K562 (cell line): ENCODE data around the gene PSG7.
"Not testable (repeated sequence)": the region's sequence is repeated elsewhere in the genome, so short reads cannot be mapped to it uniquely, and the experiment has no call there.

Experiments
- CC2D1A ChIP-seq: fragments of 450-650 bp; IDR thresholded peaks from 2 replicates; pipeline ENCODE4 v1.6.1; 2017; ENCODE audit warnings: mild to moderate bottlenecking
- ELF4 ChIP-seq: fragments of 450-650 bp; formaldehyde crosslinking; IDR thresholded peaks from 2 replicates; pipeline ENCODE4 v1.4.0; 2022; ENCODE audit warnings: missing genetic modification characterization
- HDAC2 ChIP-seq: fragments of 450-650 bp; IDR thresholded peaks from 2 replicates; pipeline ENCODE4 v1.6.1; 2016; ENCODE audit warnings: mild to moderate bottlenecking
- KHSRP ChIP-seq: fragments of 450-650 bp; IDR thresholded peaks from 2 replicates; pipeline ENCODE4 v1.6.1; 2017
- MTF1 ChIP-seq: fragments of 250-450 bp; sonication (Bioruptor Pico); IDR thresholded peaks from 2 replicates; pipeline ENCODE4 v1.9.0; 2021; ENCODE audit warnings: moderate library complexity, mild to moderate bottlenecking, inconsistent platforms, borderline replicate concordance
- NR1H2 ChIP-seq: sonication (generic); formaldehyde crosslinking; IDR thresholded peaks from 2 replicates; pipeline ENCODE4 v1.4.0; 2020; ENCODE audit warnings: mild to moderate bottlenecking, missing genetic modification reagents
- ZNF589 ChIP-seq: fragments of 200-800 bp; sonication (Bioruptor generic); IDR thresholded peaks from 2 replicates; pipeline ENCODE4 v1.6.1; 2016; ENCODE audit warnings: low read depth, missing genetic modification characterization, missing compliant biosample characterization
- TF ChIP-seq, protein P1 (sequence below): sonication (generic); formaldehyde crosslinking; IDR thresholded peaks from 2 replicates; pipeline ENCODE4 v1.8.0; 2023; ENCODE audit warnings: missing genetic modification reagents, mild to moderate bottlenecking, borderline replicate concordance
- TF ChIP-seq, protein P2 (sequence below), 3 experiments: IDR thresholded peaks in 2 of 3; conservative IDR thresholded peaks in 1 of 3; 2 replicates each; pipeline ENCODE4 v1.5.1; 2011 to 2012; ENCODE audit warnings: low read length in 3 of 3, mild to moderate bottlenecking in 3 of 3, control low read depth in 2 of 3, improper control_type of control experiment in 1 of 3, inconsistent platforms in 1 of 3, low read depth in 1 of 3, mixed read lengths in 1 of 3, moderate library complexity in 1 of 3; ENCODE audit not compliant: insufficient read depth in 2 of 3

- TF ChIP-seq, protein P1, sequence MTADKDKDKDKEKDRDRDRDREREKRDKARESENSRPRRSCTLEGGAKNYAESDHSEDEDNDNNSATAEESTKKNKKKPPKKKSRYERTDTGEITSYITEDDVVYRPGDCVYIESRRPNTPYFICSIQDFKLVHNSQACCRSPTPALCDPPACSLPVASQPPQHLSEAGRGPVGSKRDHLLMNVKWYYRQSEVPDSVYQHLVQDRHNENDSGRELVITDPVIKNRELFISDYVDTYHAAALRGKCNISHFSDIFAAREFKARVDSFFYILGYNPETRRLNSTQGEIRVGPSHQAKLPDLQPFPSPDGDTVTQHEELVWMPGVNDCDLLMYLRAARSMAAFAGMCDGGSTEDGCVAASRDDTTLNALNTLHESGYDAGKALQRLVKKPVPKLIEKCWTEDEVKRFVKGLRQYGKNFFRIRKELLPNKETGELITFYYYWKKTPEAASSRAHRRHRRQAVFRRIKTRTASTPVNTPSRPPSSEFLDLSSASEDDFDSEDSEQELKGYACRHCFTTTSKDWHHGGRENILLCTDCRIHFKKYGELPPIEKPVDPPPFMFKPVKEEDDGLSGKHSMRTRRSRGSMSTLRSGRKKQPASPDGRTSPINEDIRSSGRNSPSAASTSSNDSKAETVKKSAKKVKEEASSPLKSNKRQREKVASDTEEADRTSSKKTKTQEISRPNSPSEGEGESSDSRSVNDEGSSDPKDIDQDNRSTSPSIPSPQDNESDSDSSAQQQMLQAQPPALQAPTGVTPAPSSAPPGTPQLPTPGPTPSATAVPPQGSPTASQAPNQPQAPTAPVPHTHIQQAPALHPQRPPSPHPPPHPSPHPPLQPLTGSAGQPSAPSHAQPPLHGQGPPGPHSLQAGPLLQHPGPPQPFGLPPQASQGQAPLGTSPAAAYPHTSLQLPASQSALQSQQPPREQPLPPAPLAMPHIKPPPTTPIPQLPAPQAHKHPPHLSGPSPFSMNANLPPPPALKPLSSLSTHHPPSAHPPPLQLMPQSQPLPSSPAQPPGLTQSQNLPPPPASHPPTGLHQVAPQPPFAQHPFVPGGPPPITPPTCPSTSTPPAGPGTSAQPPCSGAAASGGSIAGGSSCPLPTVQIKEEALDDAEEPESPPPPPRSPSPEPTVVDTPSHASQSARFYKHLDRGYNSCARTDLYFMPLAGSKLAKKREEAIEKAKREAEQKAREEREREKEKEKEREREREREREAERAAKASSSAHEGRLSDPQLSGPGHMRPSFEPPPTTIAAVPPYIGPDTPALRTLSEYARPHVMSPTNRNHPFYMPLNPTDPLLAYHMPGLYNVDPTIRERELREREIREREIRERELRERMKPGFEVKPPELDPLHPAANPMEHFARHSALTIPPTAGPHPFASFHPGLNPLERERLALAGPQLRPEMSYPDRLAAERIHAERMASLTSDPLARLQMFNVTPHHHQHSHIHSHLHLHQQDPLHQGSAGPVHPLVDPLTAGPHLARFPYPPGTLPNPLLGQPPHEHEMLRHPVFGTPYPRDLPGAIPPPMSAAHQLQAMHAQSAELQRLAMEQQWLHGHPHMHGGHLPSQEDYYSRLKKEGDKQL (CRISPR knock-in tag): not testable (repeated sequence)
- TF ChIP-seq, protein P2, sequence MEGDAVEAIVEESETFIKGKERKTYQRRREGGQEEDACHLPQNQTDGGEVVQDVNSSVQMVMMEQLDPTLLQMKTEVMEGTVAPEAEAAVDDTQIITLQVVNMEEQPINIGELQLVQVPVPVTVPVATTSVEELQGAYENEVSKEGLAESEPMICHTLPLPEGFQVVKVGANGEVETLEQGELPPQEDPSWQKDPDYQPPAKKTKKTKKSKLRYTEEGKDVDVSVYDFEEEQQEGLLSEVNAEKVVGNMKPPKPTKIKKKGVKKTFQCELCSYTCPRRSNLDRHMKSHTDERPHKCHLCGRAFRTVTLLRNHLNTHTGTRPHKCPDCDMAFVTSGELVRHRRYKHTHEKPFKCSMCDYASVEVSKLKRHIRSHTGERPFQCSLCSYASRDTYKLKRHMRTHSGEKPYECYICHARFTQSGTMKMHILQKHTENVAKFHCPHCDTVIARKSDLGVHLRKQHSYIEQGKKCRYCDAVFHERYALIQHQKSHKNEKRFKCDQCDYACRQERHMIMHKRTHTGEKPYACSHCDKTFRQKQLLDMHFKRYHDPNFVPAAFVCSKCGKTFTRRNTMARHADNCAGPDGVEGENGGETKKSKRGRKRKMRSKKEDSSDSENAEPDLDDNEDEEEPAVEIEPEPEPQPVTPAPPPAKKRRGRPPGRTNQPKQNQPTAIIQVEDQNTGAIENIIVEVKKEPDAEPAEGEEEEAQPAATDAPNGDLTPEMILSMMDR (IDR thresholded peaks at IDR 0.05 in 2 of 3, conservative IDR thresholded peaks at IDR 0.05 in 1 of 3; ENCODE audit: insufficient read depth in 2 of 3, low read depth in 1 of 3, low read length in 3 of 3): not testable (repeated sequence)
- not testable (repeated sequence) for TF ChIP-seq MTF1; ZNF589; ELF4 (CRISPR knock-in tag); NR1H2 (CRISPR knock-in tag); CC2D1A; HDAC2; KHSRP
These were observed at the start of gene PSG7 for GRCh38 chr19:42937107-42937506.
